ENCODE results near the gene CDC42BPB.

- TF ChIP-seq POLR2A (IDR thresholded peaks at IDR 0.05): no peak
- TF ChIP-seq CTCF (IDR thresholded peaks at IDR 0.05): no peak
Observed at GRCh38 chr14:103007555-103007954, 49.8 kb downstream of the CDC42BPB start.
